ENCODE measurements around the gene HIPK1.

HIPK1 gene

DNA sequence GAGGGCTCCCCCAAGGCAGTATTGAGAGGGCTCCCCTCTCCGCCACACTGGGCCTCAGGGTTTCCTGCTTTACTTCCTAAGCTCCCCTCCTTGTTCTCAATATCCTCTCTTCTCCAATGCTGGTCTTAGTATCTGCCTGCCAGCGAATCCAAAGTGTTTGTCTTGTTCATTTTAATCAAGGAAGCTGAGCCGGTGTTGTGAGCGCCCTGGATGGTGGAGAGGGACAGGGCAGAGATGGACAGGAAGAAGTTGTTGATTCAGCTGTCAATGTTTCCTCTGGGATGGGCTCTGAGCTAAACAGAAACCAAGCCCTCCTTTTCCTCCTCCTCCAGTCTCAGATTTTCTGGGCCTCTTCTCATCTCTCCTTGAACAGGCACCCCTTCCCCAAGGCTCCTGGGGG, 55.6 kb downstream of the HIPK1 start:
- Histone ChIP-seq H3K9ac (ENCODE audit: insufficient read length) (no peak overlapping the region), H3K27ac (no peak overlapping the region), H3K4me3 (no peak overlapping the region), H3K9me3 (ENCODE audit: low read depth, low read length) (no peaks in the 10 kb centered on the region; the same call in 1 of the 2 replicates), H3K36me3 (ENCODE audit: insufficient read depth, low read length) (peaks cover 30% of the 10 kb centered on the region)
- DNase-seq (ENCODE audit: low read depth, low spot score) = no peak
- TF ChIP-seq FOXP2 (optimal IDR thresholded peaks at IDR 0.05; ENCODE audit: control extremely low read depth, extremely low read length, insufficient read depth) (no peak), EZH2 (IDR thresholded peaks at IDR 0.05) (no peak), POLR2AphosphoS5 (IDR thresholded peaks at IDR 0.05; ENCODE audit: borderline replicate concordance, low read depth, low read length) (no peak)

DNA sequence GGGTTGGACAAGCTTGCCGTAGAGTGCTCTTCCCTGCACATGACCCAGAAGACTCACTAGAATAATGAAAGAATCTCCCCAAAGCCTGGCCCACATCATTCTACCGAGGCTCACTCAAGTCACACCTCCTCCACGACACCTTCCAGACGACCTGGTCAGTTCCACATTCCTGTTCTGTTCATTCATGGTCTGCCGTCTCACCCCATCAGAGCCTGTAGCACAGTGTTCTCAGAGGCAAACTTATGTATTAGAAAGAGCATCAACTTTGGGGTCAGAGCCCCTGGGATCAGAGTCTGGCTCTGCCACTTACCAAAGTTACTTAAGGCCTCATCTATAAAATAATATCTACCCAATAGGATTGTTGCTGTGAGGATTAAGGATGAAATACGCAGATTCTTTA, 57.7 kb downstream of the HIPK1 start:
- H3K9me3 ChIP-seq (ENCODE audit: low read depth, low read length) = no peaks in the 10 kb centered on the region; the same call in 1 of the 2 replicates
- H3K4me3 ChIP-seq = no peak overlapping the region
- TF ChIP-seq FOXP2 (optimal IDR thresholded peaks at IDR 0.05; ENCODE audit: control extremely low read depth, extremely low read length, insufficient read depth) (no peak), POLR2AphosphoS5 (IDR thresholded peaks at IDR 0.05; ENCODE audit: borderline replicate concordance, low read depth, low read length) (no peak), EZH2 (IDR thresholded peaks at IDR 0.05) (no peak)
- DNase-seq (ENCODE audit: low read depth, low spot score) = no peak
- no peak overlapping the region for H3K9ac ChIP-seq (ENCODE audit: insufficient read length)
- H3K27ac ChIP-seq = no peak overlapping the region
- H3K36me3 ChIP-seq (ENCODE audit: insufficient read depth, low read length) = peaks cover 14% of the 10 kb centered on the region

DNA sequence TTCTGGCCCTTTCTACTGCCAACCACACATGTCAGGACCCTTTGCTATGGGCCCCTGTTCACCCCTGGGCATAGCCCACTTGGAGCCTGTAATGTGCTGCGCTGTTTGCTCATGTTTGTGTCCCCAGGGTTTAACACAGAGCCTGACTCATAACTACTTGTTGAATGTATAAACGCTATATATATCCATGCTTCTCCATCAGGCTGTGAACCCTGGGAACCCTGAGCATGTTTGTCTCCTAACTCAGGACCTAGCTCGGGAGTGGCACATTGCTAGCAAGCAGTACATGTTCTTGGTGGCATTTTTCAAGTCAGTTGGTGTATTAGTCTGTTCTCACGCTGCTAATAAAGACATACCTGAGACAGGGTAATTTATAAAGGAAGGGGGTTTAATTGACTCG, 58.1 kb downstream of the HIPK1 start:
- Histone ChIP-seq H3K4me3 (no peak overlapping the region), H3K27ac (no peak overlapping the region)
- DNase-seq (ENCODE audit: low read depth, low spot score) = no peak

DNA sequence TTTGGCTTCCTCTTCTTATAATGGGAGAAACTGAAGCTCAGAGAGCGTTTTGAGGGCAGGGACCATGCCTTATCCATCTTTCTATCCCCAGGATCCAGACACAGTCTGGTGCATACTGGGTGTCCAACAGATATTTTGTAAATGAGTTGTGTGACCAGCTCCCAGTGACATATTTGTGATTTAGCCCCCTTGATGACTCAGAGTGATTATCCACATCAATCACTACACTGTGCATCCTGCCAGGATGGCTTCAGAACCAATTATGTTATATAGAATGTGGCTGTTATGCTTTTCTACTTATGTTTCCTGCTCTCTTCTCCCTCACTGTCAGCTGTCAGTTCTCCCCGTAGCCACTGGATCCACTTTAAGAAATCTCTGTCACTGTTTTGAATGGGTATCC, 61.4 kb downstream of the HIPK1 start:
- Histone ChIP-seq H3K27ac (no peak overlapping the region), H3K9me3 (ENCODE audit: low read depth, low read length) (no peaks in the 10 kb centered on the region; the same call in 1 of the 2 replicates), H3K9ac (ENCODE audit: insufficient read length) (no peak overlapping the region), H3K4me3 (no peak overlapping the region), H3K36me3 (ENCODE audit: insufficient read depth, low read length) (no peaks in the 10 kb centered on the region)
- TF ChIP-seq EZH2 (IDR thresholded peaks at IDR 0.05) = no peak
- TF ChIP-seq FOXP2 (optimal IDR thresholded peaks at IDR 0.05; ENCODE audit: control extremely low read depth, extremely low read length, insufficient read depth) = no peak
- no peak for TF ChIP-seq POLR2AphosphoS5 (IDR thresholded peaks at IDR 0.05; ENCODE audit: borderline replicate concordance, low read depth, low read length)
- DNase-seq (ENCODE audit: low read depth, low spot score) = no peak

More for the DNA sequence above, 58.1 kb downstream of the HIPK1 start:
- Histone ChIP-seq H3K9ac (ENCODE audit: insufficient read length) (no peak overlapping the region), H3K9me3 (ENCODE audit: low read depth, low read length) (no peaks in the 10 kb centered on the region; the same call in 1 of the 2 replicates), H3K36me3 (ENCODE audit: insufficient read depth, low read length) (peaks cover 9% of the 10 kb centered on the region)
- TF ChIP-seq FOXP2 (optimal IDR thresholded peaks at IDR 0.05; ENCODE audit: control extremely low read depth, extremely low read length, insufficient read depth) (no peak), EZH2 (IDR thresholded peaks at IDR 0.05) (no peak), POLR2AphosphoS5 (IDR thresholded peaks at IDR 0.05; ENCODE audit: borderline replicate concordance, low read depth, low read length) (no peak)

DNA sequence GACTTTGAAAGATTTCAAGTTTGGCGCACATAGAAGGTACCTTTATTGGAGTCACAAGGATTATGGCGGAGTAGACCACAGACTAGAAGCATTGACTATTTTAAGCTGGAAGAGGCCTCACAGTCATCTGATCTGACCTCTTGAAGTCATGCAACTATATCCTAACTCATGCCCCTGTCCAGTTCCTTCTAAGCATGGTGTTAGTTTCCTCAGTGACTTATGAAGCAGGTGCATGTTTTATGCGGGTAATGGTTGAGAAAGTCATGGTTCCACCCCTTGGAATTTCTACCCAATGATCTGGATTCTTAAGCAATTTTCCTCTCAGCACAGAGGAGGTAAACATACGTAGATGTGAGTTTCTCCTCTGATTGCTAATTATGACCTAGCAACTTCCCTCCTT, 61.8 kb downstream of the HIPK1 start:
- Histone ChIP-seq H3K9me3 (ENCODE audit: low read depth, low read length) (no peaks in the 10 kb centered on the region; the same call in 1 of the 2 replicates), H3K4me3 (no peak overlapping the region), H3K27ac (no peak overlapping the region), H3K36me3 (ENCODE audit: insufficient read depth, low read length) (no peaks in the 10 kb centered on the region), H3K9ac (ENCODE audit: insufficient read length) (no peak overlapping the region)
- TF ChIP-seq EZH2 (IDR thresholded peaks at IDR 0.05) (no peak), POLR2AphosphoS5 (IDR thresholded peaks at IDR 0.05; ENCODE audit: borderline replicate concordance, low read depth, low read length) (no peak), FOXP2 (optimal IDR thresholded peaks at IDR 0.05; ENCODE audit: control extremely low read depth, extremely low read length, insufficient read depth) (no peak)
- DNase-seq (ENCODE audit: low read depth, low spot score) = no peak

DNA sequence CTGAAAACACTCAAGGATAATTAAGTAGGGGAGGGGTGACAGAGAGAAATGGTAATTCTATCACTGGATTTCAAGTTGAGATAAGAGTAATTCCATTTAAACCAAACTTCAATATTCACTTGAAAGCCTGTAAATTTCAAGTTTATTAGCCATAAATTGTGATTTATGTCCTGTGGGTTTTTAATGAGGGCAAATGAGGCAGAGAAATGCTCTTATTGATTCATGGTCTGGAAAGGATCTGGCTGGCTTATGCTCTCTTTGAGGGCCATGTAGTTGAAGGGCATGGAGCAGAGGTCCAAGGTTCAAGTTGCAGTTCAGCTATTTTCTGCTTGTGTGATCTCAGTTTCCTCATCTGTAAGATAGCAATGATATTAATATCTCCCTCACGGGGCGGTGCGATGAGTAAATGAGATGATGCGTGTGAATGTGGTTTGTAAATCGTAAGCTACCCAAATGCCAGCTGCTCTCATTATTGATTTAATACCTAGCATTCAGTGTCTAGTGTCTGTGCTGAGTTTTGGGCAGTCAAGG, 62.4 kb downstream of the HIPK1 start:
- peak; percentile 87 for DNase-seq (ENCODE audit: low read depth, low spot score)
- TF ChIP-seq POLR2AphosphoS5 (IDR thresholded peaks at IDR 0.05; ENCODE audit: borderline replicate concordance, low read depth, low read length) (peak; percentile 69; the same call in 1 of the 2 replicates), EZH2 (IDR thresholded peaks at IDR 0.05) (no peak)
- no peaks in the 10 kb centered on the region for H3K36me3 ChIP-seq (ENCODE audit: insufficient read depth, low read length)

DNA sequence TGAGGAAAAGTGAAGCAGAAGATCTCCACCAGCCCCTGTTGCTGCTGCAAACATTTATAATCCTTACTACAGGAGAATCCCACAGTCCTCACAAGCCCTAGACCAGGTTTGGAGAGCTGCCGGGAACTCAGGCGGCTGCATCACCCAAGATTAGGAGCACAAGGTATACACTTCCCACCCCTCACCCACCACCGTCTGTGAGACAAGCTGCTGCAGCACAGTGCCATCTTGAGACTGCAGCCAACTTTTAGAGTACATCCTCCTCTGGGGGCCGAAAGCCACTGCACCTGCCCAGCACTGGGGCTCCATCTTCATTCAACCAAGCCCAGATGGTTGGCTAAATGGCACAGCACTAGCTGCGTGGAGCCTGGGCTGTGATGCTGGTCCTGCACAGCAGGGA, 63.9 kb downstream of the HIPK1 start:
- Histone ChIP-seq H3K4me3 (no peak overlapping the region), H3K9me3 (ENCODE audit: low read depth, low read length) (no peaks in the 10 kb centered on the region; the same call in 1 of the 2 replicates), H3K9ac (ENCODE audit: insufficient read length) (no peak overlapping the region), H3K27ac (no peak overlapping the region), H3K36me3 (ENCODE audit: insufficient read depth, low read length) (no peaks in the 10 kb centered on the region)
- TF ChIP-seq FOXP2 (optimal IDR thresholded peaks at IDR 0.05; ENCODE audit: control extremely low read depth, extremely low read length, insufficient read depth) (no peak), EZH2 (IDR thresholded peaks at IDR 0.05) (no peak), POLR2AphosphoS5 (IDR thresholded peaks at IDR 0.05; ENCODE audit: borderline replicate concordance, low read depth, low read length) (no peak)
- no peak for DNase-seq (ENCODE audit: low read depth, low spot score)

More for the DNA sequence above, 62.4 kb downstream of the HIPK1 start:
- Histone ChIP-seq H3K9me3 (ENCODE audit: low read depth, low read length) (no peaks in the 10 kb centered on the region; the same call in 1 of the 2 replicates), H3K4me3 (no peak overlapping the region), H3K27ac (no peak overlapping the region), H3K9ac (ENCODE audit: insufficient read length) (no peak overlapping the region)

DNA sequence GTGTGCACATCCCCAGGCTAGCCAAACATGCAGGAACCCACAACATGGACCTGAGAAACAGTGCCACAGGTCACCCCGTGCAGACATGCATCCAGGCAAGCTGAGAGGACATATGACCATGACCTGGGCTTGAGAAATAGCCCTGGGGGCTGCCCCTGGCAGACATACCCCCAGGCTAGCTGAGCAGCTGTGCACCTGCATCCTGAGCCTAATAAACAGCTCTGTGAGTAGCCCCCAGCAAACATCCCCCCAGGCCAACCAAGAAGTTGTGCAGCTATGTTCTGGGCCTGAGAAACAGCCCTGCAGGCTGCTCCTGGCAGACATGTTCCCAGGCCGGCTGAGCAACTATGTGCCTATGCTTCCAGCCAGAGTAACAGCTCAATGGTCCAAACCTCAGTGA, 64.6 kb downstream of the HIPK1 start:
- Histone ChIP-seq H3K27ac (no peak overlapping the region), H3K4me3 (no peak overlapping the region), H3K9ac (ENCODE audit: insufficient read length) (no peak overlapping the region), H3K36me3 (ENCODE audit: insufficient read depth, low read length) (no peaks in the 10 kb centered on the region), H3K9me3 (ENCODE audit: low read depth, low read length) (no peaks in the 10 kb centered on the region; the same call in 1 of the 2 replicates)
- no peak for TF ChIP-seq EZH2 (IDR thresholded peaks at IDR 0.05)
- no peak for TF ChIP-seq FOXP2 (optimal IDR thresholded peaks at IDR 0.05; ENCODE audit: control extremely low read depth, extremely low read length, insufficient read depth)
- TF ChIP-seq POLR2AphosphoS5 (IDR thresholded peaks at IDR 0.05; ENCODE audit: borderline replicate concordance, low read depth, low read length) = no peak
- no peak for DNase-seq (ENCODE audit: low read depth, low spot score)

DNA sequence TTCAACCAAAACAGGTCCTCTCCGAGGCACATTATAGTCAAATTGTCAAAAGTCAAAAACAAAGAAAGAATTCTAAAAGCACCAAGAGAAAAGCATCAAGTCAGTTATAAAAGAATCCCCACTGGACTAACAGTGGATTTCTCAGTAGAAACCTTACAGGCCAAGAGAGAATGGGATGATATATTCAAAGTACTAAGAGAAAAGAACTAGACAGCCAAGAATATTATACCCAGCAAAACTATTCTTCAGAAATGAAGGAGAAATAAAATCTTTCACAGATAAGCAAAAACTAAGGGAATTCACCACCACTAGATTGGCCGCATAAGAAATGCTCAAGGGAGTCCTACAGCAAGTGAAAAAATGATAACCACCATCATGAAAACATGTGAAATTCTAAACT, 66.3 kb downstream of the HIPK1 start:
- no peak for DNase-seq (ENCODE audit: low read depth, low spot score)
- TF ChIP-seq FOXP2 (optimal IDR thresholded peaks at IDR 0.05; ENCODE audit: control extremely low read depth, extremely low read length, insufficient read depth) (no peak), POLR2AphosphoS5 (IDR thresholded peaks at IDR 0.05; ENCODE audit: borderline replicate concordance, low read depth, low read length) (no peak), EZH2 (IDR thresholded peaks at IDR 0.05) (no peak)
- Histone ChIP-seq H3K36me3 (ENCODE audit: insufficient read depth, low read length) (no peaks in the 10 kb centered on the region), H3K9ac (ENCODE audit: insufficient read length) (no peak overlapping the region), H3K9me3 (ENCODE audit: low read depth, low read length) (no peaks in the 10 kb centered on the region; the same call in 1 of the 2 replicates), H3K4me3 (no peak overlapping the region), H3K27ac (no peak overlapping the region)
